K562 (cell line): Measurements from ENCODE around the gene TOMM40L. TPM values are rescaled to one million over a fixed set of nuclear protein-coding genes. Genes with fewer than 3 reads are reported as not detected.

Experiments used
- NFXL1 ChIP-seq: fragments of 450-650 bp; formaldehyde crosslinking; IDR thresholded peaks from 2 replicates; pipeline ENCODE4 v1.4.0; 2021; ENCODE audit warnings: mild to moderate bottlenecking
- PHB ChIP-seq: fragments of 250-450 bp; sonication (Bioruptor Pico); IDR thresholded peaks from 2 replicates; pipeline ENCODE4 v1.5.0; 2021
- PHB2 ChIP-seq: fragments of 450-650 bp; IDR thresholded peaks from 2 replicates; pipeline ENCODE4 v1.6.1; 2017; ENCODE audit warnings: low read depth
- POLR2AphosphoS2 ChIP-seq: IDR thresholded peaks from 2 replicates; pipeline ENCODE4 v1.6.1; 2012; ENCODE audit warnings: low read length, improper control_type of control experiment
- POLR2H ChIP-seq: IDR thresholded peaks from 2 replicates; pipeline ENCODE4 v1.6.1; 2016; ENCODE audit warnings: missing genetic modification characterization, low read depth, mild to moderate bottlenecking, control low read depth, missing compliant biosample characterization, moderate library complexity
- RBM17 ChIP-seq: fragments of 200-400 bp; formaldehyde crosslinking; IDR thresholded peaks from 2 replicates; pipeline ENCODE4 v1.6.1; 2017; ENCODE audit warnings: low read depth, mild to moderate bottlenecking, low read length, borderline replicate concordance
- SMAD2 ChIP-seq: fragments of 150-350 bp; IDR thresholded peaks from 2 replicates; pipeline ENCODE4 v1.6.1; 2014; ENCODE audit warnings: low read depth, mild to moderate bottlenecking, low read length
- polyA plus RNA-seq, 8 experiments: library from polyadenylated mRNA; depleted of rRNA in 4 of 8; stranded (reverse) in 5 of 8; unstranded in 3 of 8; fragments of >200 nt; fragmentation: Nextera tagmentation in 2 of 8; fragmentation: Illumina TruSeq in 1 of 8; extraction: Ambion mirVana in 2 of 8; extraction: Trizol in 1 of 8; gene quantifications; 2 replicates each; pipeline versions ENCODE4 v1.2.1 to v1.2.3, GENCODE V29; 2011 to 2014; ENCODE audit warnings: inconsistent platforms in 1 of 8, missing spikeins in 1 of 8
- total RNA-seq, 7 experiments: library from RNA; depleted of rRNA in 6 of 7; stranded (reverse); fragments of >200 nt in 6 of 7; fragmentation: Illumina TruSeq in 2 of 7; extraction: Trizol in 2 of 7; gene quantifications; 2 replicates each; pipeline versions ENCODE4 v1.2.1 to v1.2.3, GENCODE V29; 2011 to 2021; ENCODE audit warnings: low replicate concordance in 1 of 7
- TF ChIP-seq, protein P1 (sequence below): fragments of 450-650 bp; IDR thresholded peaks from 2 replicates; pipeline ENCODE4 v1.6.1; 2016; ENCODE audit warnings: missing biosample characterization, missing genetic modification characterization
- TF ChIP-seq, protein P2 (sequence below): sonication (generic); formaldehyde crosslinking; IDR thresholded peaks from 2 replicates; pipeline ENCODE4 v1.8.0; 2022; ENCODE audit warnings: mild to moderate bottlenecking, low read depth, missing genetic modification reagents
- TF ChIP-seq, protein P3 (sequence below): fragments of 150-350 bp; conservative IDR thresholded peaks from 2 replicates; pipeline ENCODE4 v1.6.1; 2014; ENCODE audit warnings: low read length
- TF ChIP-seq, protein P4 (sequence below): fragments of 200-600 bp; sonication (generic); IDR thresholded peaks from one replicate; pipeline ENCODE4 v1.6.1; 2012; ENCODE audit warnings: mild to moderate bottlenecking, low read depth, low read length, inconsistent platforms

TOMM40L gene
- total and polyA plus RNA-seq, 9 of the 15 experiments (the other 6 are each of a cell fraction or from before 2014, with no cell fraction given), result 9.6 to 33.6 (median 25.2) TPM

DNA sequence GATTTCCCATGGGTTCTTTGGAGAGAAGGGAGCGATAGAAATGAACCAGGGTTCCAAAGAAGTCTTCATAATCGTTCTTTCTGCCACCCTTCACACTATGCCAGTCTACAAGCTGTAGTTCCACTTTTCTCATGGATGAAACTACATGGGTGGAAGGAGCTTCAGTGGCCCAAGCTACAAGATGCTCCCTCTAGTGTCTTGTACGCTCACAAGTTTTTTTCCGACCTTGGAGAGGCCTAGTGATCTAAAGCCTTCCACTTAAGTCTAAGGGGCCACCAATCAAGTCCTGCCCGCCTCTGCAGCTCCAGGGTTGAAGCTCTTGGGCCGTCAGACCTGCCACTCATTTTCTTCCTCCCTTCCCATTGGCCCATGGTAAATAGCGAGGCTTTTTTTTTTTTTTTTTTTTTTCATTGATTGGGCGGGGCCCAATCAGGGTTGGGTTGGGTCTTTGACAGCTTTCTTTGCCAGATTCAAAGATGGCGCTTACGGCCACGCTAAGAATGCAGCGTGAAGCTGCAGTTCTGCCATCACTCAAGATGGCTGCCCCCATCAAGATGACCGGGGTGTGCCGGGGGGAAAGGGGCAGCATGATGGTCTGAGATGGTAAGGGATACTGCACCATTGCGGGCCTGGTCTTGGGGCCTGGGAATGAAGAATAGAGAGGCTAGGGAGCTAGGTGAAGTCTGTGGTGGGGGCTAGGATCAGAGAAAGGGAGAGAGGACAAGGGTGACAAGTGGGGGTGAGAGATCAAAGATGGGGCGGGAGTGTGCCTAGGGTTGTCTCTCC lies at the start of gene TOMM40L (continued):
- TF ChIP-seq, protein P1, sequence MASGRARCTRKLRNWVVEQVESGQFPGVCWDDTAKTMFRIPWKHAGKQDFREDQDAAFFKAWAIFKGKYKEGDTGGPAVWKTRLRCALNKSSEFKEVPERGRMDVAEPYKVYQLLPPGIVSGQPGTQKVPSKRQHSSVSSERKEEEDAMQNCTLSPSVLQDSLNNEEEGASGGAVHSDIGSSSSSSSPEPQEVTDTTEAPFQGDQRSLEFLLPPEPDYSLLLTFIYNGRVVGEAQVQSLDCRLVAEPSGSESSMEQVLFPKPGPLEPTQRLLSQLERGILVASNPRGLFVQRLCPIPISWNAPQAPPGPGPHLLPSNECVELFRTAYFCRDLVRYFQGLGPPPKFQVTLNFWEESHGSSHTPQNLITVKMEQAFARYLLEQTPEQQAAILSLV (tag), result no peak
- TF ChIP-seq SMAD2, result no peak
- TF ChIP-seq, protein P2, sequence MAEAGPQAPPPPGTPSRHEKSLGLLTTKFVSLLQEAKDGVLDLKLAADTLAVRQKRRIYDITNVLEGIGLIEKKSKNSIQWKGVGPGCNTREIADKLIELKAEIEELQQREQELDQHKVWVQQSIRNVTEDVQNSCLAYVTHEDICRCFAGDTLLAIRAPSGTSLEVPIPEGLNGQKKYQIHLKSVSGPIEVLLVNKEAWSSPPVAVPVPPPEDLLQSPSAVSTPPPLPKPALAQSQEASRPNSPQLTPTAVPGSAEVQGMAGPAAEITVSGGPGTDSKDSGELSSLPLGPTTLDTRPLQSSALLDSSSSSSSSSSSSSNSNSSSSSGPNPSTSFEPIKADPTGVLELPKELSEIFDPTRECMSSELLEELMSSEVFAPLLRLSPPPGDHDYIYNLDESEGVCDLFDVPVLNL, result no peak
- no peak for TF ChIP-seq PHB2
- TF ChIP-seq, protein P3, sequence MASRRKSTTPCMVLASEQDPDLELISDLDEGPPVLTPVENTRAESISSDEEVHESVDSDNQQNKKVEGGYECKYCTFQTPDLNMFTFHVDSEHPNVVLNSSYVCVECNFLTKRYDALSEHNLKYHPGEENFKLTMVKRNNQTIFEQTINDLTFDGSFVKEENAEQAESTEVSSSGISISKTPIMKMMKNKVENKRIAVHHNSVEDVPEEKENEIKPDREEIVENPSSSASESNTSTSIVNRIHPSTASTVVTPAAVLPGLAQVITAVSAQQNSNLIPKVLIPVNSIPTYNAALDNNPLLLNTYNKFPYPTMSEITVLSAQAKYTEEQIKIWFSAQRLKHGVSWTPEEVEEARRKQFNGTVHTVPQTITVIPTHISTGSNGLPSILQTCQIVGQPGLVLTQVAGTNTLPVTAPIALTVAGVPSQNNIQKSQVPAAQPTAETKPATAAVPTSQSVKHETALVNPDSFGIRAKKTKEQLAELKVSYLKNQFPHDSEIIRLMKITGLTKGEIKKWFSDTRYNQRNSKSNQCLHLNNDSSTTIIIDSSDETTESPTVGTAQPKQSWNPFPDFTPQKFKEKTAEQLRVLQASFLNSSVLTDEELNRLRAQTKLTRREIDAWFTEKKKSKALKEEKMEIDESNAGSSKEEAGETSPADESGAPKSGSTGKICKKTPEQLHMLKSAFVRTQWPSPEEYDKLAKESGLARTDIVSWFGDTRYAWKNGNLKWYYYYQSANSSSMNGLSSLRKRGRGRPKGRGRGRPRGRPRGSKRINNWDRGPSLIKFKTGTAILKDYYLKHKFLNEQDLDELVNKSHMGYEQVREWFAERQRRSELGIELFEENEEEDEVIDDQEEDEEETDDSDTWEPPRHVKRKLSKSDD, result no peak
- TF ChIP-seq POLR2H (tag), result no peak; the same call in 1 of the 2 replicates
- TF ChIP-seq POLR2AphosphoS2, result no peak
- no peak for TF ChIP-seq PHB
- TF ChIP-seq, protein P4, sequence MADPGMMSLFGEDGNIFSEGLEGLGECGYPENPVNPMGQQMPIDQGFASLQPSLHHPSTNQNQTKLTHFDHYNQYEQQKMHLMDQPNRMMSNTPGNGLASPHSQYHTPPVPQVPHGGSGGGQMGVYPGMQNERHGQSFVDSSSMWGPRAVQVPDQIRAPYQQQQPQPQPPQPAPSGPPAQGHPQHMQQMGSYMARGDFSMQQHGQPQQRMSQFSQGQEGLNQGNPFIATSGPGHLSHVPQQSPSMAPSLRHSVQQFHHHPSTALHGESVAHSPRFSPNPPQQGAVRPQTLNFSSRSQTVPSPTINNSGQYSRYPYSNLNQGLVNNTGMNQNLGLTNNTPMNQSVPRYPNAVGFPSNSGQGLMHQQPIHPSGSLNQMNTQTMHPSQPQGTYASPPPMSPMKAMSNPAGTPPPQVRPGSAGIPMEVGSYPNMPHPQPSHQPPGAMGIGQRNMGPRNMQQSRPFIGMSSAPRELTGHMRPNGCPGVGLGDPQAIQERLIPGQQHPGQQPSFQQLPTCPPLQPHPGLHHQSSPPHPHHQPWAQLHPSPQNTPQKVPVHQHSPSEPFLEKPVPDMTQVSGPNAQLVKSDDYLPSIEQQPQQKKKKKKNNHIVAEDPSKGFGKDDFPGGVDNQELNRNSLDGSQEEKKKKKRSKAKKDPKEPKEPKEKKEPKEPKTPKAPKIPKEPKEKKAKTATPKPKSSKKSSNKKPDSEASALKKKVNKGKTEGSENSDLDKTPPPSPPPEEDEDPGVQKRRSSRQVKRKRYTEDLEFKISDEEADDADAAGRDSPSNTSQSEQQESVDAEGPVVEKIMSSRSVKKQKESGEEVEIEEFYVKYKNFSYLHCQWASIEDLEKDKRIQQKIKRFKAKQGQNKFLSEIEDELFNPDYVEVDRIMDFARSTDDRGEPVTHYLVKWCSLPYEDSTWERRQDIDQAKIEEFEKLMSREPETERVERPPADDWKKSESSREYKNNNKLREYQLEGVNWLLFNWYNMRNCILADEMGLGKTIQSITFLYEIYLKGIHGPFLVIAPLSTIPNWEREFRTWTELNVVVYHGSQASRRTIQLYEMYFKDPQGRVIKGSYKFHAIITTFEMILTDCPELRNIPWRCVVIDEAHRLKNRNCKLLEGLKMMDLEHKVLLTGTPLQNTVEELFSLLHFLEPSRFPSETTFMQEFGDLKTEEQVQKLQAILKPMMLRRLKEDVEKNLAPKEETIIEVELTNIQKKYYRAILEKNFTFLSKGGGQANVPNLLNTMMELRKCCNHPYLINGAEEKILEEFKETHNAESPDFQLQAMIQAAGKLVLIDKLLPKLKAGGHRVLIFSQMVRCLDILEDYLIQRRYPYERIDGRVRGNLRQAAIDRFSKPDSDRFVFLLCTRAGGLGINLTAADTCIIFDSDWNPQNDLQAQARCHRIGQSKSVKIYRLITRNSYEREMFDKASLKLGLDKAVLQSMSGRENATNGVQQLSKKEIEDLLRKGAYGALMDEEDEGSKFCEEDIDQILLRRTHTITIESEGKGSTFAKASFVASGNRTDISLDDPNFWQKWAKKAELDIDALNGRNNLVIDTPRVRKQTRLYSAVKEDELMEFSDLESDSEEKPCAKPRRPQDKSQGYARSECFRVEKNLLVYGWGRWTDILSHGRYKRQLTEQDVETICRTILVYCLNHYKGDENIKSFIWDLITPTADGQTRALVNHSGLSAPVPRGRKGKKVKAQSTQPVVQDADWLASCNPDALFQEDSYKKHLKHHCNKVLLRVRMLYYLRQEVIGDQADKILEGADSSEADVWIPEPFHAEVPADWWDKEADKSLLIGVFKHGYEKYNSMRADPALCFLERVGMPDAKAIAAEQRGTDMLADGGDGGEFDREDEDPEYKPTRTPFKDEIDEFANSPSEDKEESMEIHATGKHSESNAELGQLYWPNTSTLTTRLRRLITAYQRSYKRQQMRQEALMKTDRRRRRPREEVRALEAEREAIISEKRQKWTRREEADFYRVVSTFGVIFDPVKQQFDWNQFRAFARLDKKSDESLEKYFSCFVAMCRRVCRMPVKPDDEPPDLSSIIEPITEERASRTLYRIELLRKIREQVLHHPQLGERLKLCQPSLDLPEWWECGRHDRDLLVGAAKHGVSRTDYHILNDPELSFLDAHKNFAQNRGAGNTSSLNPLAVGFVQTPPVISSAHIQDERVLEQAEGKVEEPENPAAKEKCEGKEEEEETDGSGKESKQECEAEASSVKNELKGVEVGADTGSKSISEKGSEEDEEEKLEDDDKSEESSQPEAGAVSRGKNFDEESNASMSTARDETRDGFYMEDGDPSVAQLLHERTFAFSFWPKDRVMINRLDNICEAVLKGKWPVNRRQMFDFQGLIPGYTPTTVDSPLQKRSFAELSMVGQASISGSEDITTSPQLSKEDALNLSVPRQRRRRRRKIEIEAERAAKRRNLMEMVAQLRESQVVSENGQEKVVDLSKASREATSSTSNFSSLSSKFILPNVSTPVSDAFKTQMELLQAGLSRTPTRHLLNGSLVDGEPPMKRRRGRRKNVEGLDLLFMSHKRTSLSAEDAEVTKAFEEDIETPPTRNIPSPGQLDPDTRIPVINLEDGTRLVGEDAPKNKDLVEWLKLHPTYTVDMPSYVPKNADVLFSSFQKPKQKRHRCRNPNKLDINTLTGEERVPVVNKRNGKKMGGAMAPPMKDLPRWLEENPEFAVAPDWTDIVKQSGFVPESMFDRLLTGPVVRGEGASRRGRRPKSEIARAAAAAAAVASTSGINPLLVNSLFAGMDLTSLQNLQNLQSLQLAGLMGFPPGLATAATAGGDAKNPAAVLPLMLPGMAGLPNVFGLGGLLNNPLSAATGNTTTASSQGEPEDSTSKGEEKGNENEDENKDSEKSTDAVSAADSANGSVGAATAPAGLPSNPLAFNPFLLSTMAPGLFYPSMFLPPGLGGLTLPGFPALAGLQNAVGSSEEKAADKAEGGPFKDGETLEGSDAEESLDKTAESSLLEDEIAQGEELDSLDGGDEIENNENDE, result no peak
- no peak for TF ChIP-seq NFXL1
- TF ChIP-seq RBM17, result no peak
